Gastrocnemius medialis (tissue), 4 donors: ENCODE data around the gene PIEZO1. TPM values are rescaled to one million over a fixed set of nuclear protein-coding genes. Genes with fewer than 3 reads are reported as not detected.

Source experiments
- ATAC-seq, 2 donors: fragments of 150-250 bp; one replicate each; pipeline ENCODE4 v1.9.1; 2016
- DNase-seq, 2 donors: peaks; one replicate each; pipeline ENCODE4 v3.0.0-alpha.2; 2019
- H3K27ac ChIP-seq, 4 donors: fragments of 200-600 bp; sonication (generic); 1 replicate in 1 of 4; 2 replicates in 3 of 4; pipeline ENCODE4 v1.5.1; 2016 to 2018; ENCODE audit warnings: mild to moderate bottlenecking in 2 of 4, moderate library complexity in 1 of 4
- H3K27me3 ChIP-seq, 3 donors: fragments of 200-600 bp; sonication (generic) in 2 of 3; 1 replicate in 1 of 3; 2 replicates in 2 of 3; pipeline versions ENCODE4 v1.5.1 to v1.6.0; 2016 to 2019; ENCODE audit warnings: mild to moderate bottlenecking in 1 of 3, moderate library complexity in 1 of 3
- H3K36me3 ChIP-seq, 2 donors: fragments of 200-600 bp; sonication (generic) in 1 of 2; one replicate each; pipeline ENCODE4 v1.5.1; 2017 to 2018
- H3K4me1 ChIP-seq, 2 donors: fragments of 200-600 bp; sonication (generic) in 1 of 2; one replicate each; pipeline ENCODE4 v1.5.1; 2016 to 2017; ENCODE audit warnings: mild to moderate bottlenecking in 2 of 2
- H3K4me3 ChIP-seq, 4 donors: fragments of 200-600 bp; sonication (generic) in 3 of 4; 1 replicate in 1 of 4; 2 replicates in 3 of 4; pipeline ENCODE4 v1.5.1; 2016 to 2019; ENCODE audit warnings: mild to moderate bottlenecking in 2 of 4
- H3K9me3 ChIP-seq, 3 donors: fragments of 200-600 bp; sonication (generic) in 2 of 3; 1 replicate in 1 of 3; 2 replicates in 2 of 3; pipeline ENCODE4 v1.5.1; 2016 to 2019
- POLR2A ChIP-seq, 2 donors: fragments of 450-650 bp; IDR thresholded peaks; one replicate each; pipeline ENCODE4 v1.6.1; 2017; ENCODE audit warnings: antibody characterized with exemption in 2 of 2, mild to moderate bottlenecking in 2 of 2, moderate library complexity in 2 of 2
- in situ Hi-C, 4 donors: fragments of 200-750 bp; cut with MboI; loops; one replicate each; pipeline versions ENCODE4 v1.15.0 to v1.8.0; 2017; ENCODE audit warnings: low sequenced_read_pairs in 4 of 4
- intact Hi-C: fragments of 100-400 bp; cut with DNase I; formaldehyde crosslinking; loops from one replicate; pipeline ENCODE4 v1.15.1; 2023; ENCODE audit warnings: low total_unique reads
- total RNA-seq, 4 donors: library from RNA; depleted of rRNA; stranded (reverse); fragments of >200 nt; gene quantifications; one replicate each; pipeline versions ENCODE4 v1.1.0 to v1.2.3, GENCODE V29; 2016
- TF ChIP-seq, protein P1 (sequence below), 5 experiments: fragments of 450-650 bp in 3 of 5; fragments of 200-600 bp in 2 of 5; sonication (generic) in 2 of 5; IDR thresholded peaks in 4 of 5; conservative IDR thresholded peaks in 1 of 5; 1 replicate in 4 of 5; 2 replicates in 1 of 5; pipeline ENCODE4 v1.5.1; 2016 to 2019; ENCODE audit warnings: antibody characterized with exemption in 5 of 5, mild to moderate bottlenecking in 3 of 5, moderate library complexity in 3 of 5

PIEZO1 gene
- total RNA-seq, 4 donors from 2014 or later = 9.0 to 37.0 (median 16.5) TPM

DNA sequence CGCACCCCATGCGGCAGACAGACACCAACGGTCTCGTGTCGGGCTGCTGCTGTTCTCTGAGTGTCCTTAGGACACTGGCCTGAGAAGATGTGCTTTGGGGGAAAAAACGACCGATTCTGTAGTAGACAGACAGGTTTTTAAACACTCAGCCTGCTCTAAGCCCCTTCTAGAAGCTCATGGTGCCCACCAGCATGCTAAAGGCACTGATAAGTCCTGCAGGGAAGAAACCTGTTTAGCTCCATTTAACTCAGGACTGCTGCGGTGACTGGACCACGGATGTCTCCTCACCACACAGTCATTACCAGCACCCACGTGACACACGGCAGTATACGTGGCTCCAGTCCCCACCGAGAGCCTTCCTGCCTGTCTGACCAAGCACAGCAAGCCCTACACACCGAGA, 45.8 kb upstream of the PIEZO1 start:
- Histone ChIP-seq H3K4me3 (no peak overlapping the region), H3K36me3 (peaks cover 0 to 4% of the 10 kb centered on the region in 2 donors), H3K9me3 (no peaks in the 10 kb centered on the region), H3K27ac (no peak overlapping the region), H3K27me3 (no peaks in the 10 kb centered on the region), H3K4me1 (no peaks in the 10 kb centered on the region)
- DNase-seq (no peak), ATAC-seq (no peak)
- in situ Hi-C loops (no loop called here), intact Hi-C loops (no loop called here)
- TF ChIP-seq, protein P1, sequence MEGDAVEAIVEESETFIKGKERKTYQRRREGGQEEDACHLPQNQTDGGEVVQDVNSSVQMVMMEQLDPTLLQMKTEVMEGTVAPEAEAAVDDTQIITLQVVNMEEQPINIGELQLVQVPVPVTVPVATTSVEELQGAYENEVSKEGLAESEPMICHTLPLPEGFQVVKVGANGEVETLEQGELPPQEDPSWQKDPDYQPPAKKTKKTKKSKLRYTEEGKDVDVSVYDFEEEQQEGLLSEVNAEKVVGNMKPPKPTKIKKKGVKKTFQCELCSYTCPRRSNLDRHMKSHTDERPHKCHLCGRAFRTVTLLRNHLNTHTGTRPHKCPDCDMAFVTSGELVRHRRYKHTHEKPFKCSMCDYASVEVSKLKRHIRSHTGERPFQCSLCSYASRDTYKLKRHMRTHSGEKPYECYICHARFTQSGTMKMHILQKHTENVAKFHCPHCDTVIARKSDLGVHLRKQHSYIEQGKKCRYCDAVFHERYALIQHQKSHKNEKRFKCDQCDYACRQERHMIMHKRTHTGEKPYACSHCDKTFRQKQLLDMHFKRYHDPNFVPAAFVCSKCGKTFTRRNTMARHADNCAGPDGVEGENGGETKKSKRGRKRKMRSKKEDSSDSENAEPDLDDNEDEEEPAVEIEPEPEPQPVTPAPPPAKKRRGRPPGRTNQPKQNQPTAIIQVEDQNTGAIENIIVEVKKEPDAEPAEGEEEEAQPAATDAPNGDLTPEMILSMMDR (IDR thresholded peaks at IDR 0.05 in 4 of 5, conservative IDR thresholded peaks at IDR 0.05 in 1 of 5) = no peak
- TF ChIP-seq POLR2A (IDR thresholded peaks at IDR 0.05) = no peak

DNA sequence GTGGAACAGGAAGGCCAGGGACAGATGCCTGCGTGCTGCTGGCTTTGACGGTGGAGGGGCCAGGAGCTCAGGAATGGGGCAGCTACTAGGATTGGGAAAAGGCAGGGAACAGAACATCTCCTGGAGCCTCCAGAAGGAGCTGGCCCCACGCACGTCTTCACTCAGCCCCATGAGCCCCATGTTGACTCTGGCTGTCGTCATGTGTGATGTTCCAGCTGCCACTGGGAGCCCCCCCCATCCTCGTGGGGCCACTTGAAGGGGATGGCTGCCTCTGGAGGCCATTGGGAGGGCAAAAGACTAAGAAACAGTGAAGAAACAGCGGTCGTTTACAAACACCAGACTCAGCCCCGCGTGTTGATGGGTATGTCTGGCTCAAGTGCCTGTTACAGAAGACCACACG, 45.2 kb upstream of the PIEZO1 start:
- H3K27me3 ChIP-seq = no peaks in the 10 kb centered on the region
- TF ChIP-seq POLR2A (IDR thresholded peaks at IDR 0.05) = no peak
- TF ChIP-seq, protein P1 (IDR thresholded peaks at IDR 0.05 in 4 of 5, conservative IDR thresholded peaks at IDR 0.05 in 1 of 5) = no peak
- intact Hi-C loops (no loop called here), in situ Hi-C loops (no loop called here)
- H3K4me1 ChIP-seq = no peaks in the 10 kb centered on the region
- no peaks in the 10 kb centered on the region for H3K9me3 ChIP-seq
- DNase-seq (no peak), ATAC-seq (no peak)
- peaks cover 0 to 4% of the 10 kb centered on the region in 2 donors for H3K36me3 ChIP-seq
- H3K4me3 ChIP-seq = no peak overlapping the region
- H3K27ac ChIP-seq = no peak overlapping the region

DNA sequence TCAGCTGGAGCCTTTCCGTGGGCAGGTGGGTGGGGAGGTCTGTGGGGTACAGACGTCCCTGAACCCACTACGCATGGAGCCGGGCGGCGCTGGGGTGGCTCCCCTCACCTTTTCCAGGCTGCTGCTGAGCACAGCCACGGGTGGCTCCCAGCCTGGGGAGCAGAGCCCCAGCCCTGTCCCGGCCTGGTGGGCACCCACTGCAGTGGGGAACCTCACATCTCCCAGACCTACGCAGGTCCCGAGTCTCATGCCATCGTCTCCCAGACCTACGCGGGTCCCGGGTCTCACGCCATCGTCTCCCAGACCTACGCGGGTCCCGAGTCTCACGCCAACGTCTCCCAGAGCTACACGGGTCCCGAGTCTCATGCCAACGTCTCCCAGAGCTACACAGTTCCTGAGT, 43.7 kb upstream of the PIEZO1 start:
- in situ Hi-C loops = no loop called here
- peaks cover 0 to 5% of the 10 kb centered on the region in 2 donors for H3K36me3 ChIP-seq

DNA sequence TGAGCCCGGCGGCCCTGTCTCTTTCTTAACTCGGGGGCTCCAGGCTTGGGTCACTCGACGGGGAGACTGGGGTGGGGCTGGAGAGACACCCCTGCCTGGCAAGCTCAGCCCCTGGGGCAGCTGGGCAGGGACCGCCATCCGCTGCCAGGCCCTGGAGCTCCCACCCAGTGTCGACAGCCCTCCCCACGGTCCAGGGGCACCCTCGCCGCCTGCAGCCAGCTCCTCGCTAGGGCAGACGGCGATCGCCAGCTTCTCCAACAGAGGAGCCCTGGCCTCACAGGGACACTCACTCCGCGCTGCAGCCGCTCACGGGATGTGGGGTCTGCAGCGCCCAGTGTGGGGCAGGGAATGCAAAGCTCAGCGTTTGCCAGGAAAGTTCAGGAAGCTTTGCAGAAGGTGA, 42.7 kb upstream of the PIEZO1 start:
- in situ Hi-C loops = no loop called here
- no peak for ATAC-seq
- H3K36me3 ChIP-seq = peaks cover 0 to 5% of the 10 kb centered on the region in 2 donors
- DNase-seq = no peak
- H3K27me3 ChIP-seq = no peaks in the 10 kb centered on the region
- intact Hi-C loops = no loop called here
- TF ChIP-seq POLR2A (IDR thresholded peaks at IDR 0.05) = no peak
- TF ChIP-seq, protein P1 (IDR thresholded peaks at IDR 0.05 in 4 of 5, conservative IDR thresholded peaks at IDR 0.05 in 1 of 5) = no peak
- H3K4me3 ChIP-seq = no peak overlapping the region
- no peak overlapping the region for H3K27ac ChIP-seq
- no peaks in the 10 kb centered on the region for H3K4me1 ChIP-seq
- H3K9me3 ChIP-seq = no peaks in the 10 kb centered on the region

More for the DNA sequence above, 43.7 kb upstream of the PIEZO1 start:
- Histone ChIP-seq H3K4me1 (no peaks in the 10 kb centered on the region), H3K9me3 (no peaks in the 10 kb centered on the region), H3K4me3 (no peak overlapping the region), H3K27ac (no peak overlapping the region), H3K27me3 (no peaks in the 10 kb centered on the region)
- no peak for ATAC-seq
- intact Hi-C loops = no loop called here
- TF ChIP-seq, protein P1 (IDR thresholded peaks at IDR 0.05 in 4 of 5, conservative IDR thresholded peaks at IDR 0.05 in 1 of 5) = no peak
- no peak for TF ChIP-seq POLR2A (IDR thresholded peaks at IDR 0.05)
- no peak for DNase-seq
